Chondrocyte (in vitro differentiated cells): Measurements from ENCODE around the gene CCDC93. TPM values are rescaled to one million over a fixed set of nuclear protein-coding genes. Genes with fewer than 3 reads are reported as not detected.

Experiments
- DNase-seq: peaks from one replicate; pipeline ENCODE4 v3.0.0; 2021; ENCODE audit warnings: mixed read lengths, low spot score
- H3K27ac Mint-ChIP-seq: one replicate; pipeline ENCODE4 v1.8.0; 2021; ENCODE audit warnings: mild to moderate bottlenecking, moderate library complexity, mixed read lengths; ENCODE audit not compliant: unreplicated experiment
- H3K27me3 Mint-ChIP-seq: 2 replicates; pipeline ENCODE4 v1.8.0; 2021; ENCODE audit warnings: low read depth, mixed read lengths
- H3K36me3 Mint-ChIP-seq: 2 replicates; pipeline ENCODE4 v1.8.0; 2021; ENCODE audit warnings: low read depth, mixed read lengths
- H3K4me1 Mint-ChIP-seq: 2 replicates; pipeline ENCODE4 v1.8.0; 2021; ENCODE audit warnings: low read depth, mild to moderate bottlenecking, mixed read lengths
- H3K4me3 Mint-ChIP-seq: one replicate; pipeline ENCODE4 v1.8.0; 2021; ENCODE audit warnings: mild to moderate bottlenecking, moderate library complexity, mixed read lengths; ENCODE audit not compliant: unreplicated experiment
- H3K9me3 Mint-ChIP-seq: 2 replicates; pipeline ENCODE4 v1.8.0; 2021; ENCODE audit warnings: low read depth, mixed read lengths
- total RNA-seq: library from RNA; stranded (reverse); gene quantifications from 3 replicates; pipeline ENCODE4 v1.2.1, GENCODE V29; 2021
- TF ChIP-seq, protein P1 (sequence below): fragments of 200-600 bp; sonication (generic); IDR thresholded peaks from 2 replicates; pipeline ENCODE4 v1.5.0; 2021; ENCODE audit warnings: antibody characterized with exemption, mild to moderate bottlenecking, moderate library complexity

Gene CCDC93
- total RNA-seq, 1 donor from 2014 or later, result 22.8 TPM

DNA sequence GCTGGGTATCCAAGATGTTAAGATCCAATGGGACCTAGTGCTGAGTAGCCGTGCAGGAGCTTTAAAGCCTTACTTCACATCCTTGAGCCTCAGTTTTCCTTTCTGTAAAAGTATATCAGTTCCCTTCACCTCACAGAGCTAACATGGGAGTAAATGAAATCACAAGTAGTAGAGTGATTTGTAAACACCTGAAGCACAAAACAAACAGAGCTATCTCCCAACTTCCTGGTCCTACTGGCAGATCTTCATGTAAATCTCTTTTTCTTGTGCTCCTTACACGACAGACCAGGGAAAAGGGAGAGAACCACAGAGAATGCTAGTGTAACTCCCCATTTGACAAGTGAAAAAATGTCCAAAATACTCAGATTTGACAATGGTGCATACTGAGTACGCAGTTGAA is 17.3 kb downstream of the CCDC93 start:
- Mint-ChIP-seq H3K4me1 (peaks cover 3% of the 10 kb centered on the region), H3K27me3 (no peaks in the 10 kb centered on the region), H3K36me3 (peaks cover 33% of the 10 kb centered on the region), H3K4me3 (no peak overlapping the region), H3K27ac (no peak overlapping the region), H3K9me3 (no peaks in the 10 kb centered on the region)
- no peak for DNase-seq
- TF ChIP-seq, protein P1, sequence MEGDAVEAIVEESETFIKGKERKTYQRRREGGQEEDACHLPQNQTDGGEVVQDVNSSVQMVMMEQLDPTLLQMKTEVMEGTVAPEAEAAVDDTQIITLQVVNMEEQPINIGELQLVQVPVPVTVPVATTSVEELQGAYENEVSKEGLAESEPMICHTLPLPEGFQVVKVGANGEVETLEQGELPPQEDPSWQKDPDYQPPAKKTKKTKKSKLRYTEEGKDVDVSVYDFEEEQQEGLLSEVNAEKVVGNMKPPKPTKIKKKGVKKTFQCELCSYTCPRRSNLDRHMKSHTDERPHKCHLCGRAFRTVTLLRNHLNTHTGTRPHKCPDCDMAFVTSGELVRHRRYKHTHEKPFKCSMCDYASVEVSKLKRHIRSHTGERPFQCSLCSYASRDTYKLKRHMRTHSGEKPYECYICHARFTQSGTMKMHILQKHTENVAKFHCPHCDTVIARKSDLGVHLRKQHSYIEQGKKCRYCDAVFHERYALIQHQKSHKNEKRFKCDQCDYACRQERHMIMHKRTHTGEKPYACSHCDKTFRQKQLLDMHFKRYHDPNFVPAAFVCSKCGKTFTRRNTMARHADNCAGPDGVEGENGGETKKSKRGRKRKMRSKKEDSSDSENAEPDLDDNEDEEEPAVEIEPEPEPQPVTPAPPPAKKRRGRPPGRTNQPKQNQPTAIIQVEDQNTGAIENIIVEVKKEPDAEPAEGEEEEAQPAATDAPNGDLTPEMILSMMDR, result no peak

DNA sequence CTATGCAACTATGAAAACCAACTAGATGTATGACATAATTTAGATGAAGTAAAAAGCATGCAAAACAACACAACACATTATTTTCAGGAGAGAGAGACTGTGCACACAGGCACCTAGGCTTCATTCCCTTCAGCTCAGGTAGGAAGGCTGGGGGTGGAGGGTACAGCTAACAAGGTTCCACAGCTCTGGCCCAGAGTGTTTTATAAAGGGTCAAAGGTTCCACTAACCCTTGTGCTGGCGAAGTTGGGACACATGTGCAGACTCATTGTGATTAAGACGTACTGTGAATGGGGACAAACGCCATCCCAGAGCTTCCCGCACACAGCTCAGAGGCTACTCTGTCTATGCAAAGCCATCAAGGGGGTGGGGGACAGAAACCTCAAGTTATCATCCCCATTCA is 19.1 kb downstream of the CCDC93 start:
- DNase-seq, result no peak
- Mint-ChIP-seq H3K27ac (no peak overlapping the region), H3K4me3 (no peak overlapping the region), H3K9me3 (no peaks in the 10 kb centered on the region), H3K4me1 (no peaks in the 10 kb centered on the region), H3K36me3 (peaks cover 38% of the 10 kb centered on the region), H3K27me3 (no peaks in the 10 kb centered on the region)
- TF ChIP-seq, protein P1, result no peak

DNA sequence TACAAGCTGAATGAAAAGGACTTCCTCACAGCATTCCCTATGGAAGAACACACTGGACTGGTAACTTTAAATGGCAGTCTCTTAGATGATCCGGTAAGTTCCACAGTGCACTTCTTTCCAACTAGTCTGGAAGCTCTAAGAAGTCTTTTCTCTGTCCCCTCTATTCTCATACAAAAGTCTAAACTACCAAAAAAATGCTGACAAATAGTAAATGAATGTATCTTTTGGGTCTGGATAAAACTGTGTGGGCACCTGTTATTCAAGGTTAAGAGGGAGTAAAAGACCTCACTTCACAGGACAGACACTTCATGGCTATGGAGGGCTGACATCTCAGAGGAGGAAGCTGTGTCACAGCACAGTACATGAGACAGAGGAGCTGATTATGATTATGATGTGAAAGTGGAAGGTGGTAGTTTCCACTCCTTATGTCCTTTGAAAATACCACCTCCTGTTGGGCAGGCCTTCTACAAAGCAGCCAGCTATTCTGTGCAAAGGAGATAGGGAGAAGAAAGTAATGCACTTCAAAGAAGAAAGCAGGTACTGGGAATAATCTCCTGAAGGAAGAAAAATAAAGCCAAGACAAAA is 23.9 kb downstream of the CCDC93 start:
- TF ChIP-seq, protein P1, result no peak
- Mint-ChIP-seq H3K4me1 (no peaks in the 10 kb centered on the region), H3K9me3 (no peaks in the 10 kb centered on the region), H3K27ac (no peak overlapping the region), H3K4me3 (no peak overlapping the region), H3K36me3 (peaks cover 22% of the 10 kb centered on the region), H3K27me3 (no peaks in the 10 kb centered on the region)
- no peak for DNase-seq

DNA sequence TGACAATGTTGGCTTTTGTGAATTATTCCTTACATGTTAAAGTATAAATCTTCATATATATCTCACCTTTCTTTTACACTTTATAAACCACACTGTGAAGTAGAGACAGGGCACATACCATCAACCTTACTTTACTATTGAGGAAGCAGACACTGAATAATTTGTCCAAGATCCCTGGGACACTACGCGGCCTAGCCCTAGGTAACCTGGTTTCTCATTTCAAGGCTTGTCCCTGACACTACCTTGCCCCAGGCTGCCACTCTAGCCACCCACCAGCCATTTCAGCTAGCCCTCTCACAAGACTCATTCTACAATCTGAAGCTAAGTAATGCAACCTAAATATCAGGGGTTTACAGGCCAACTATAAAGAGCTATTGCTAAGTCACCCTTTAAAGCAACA is 26.7 kb downstream of the CCDC93 start:
- peaks cover 8% of the 10 kb centered on the region for H3K4me1 Mint-ChIP-seq

DNA sequence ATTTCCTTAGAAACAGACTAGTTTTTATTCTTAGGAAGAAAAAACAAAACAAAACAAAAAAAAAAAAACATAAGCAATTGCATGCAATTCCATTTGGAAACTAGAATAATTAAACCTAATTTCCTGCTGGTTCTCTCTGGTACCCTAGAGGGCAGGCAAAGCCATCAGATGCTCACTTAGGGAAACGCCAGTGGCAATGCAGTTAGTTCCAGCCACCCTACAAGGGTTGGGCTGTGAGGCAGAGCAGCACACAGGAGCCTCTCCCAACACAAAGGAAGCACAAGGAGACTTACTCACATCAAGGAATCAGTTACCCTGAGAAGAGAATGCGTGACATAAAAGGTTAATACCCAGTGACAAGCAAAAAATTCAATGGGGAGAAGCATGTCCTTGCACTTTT is 28.8 kb downstream of the CCDC93 start:
- Mint-ChIP-seq H3K4me1 (peaks cover 22% of the 10 kb centered on the region), H3K27ac (no peak overlapping the region)

More for the DNA sequence above, 26.7 kb downstream of the CCDC93 start:
- TF ChIP-seq, protein P1, result no peak
- Mint-ChIP-seq H3K27me3 (no peaks in the 10 kb centered on the region), H3K27ac (no peak overlapping the region), H3K9me3 (no peaks in the 10 kb centered on the region), H3K4me3 (no peak overlapping the region), H3K36me3 (peaks cover 18% of the 10 kb centered on the region)
- DNase-seq, result no peak

More for the DNA sequence above, 28.8 kb downstream of the CCDC93 start:
- Mint-ChIP-seq H3K27me3 (no peaks in the 10 kb centered on the region), H3K9me3 (no peaks in the 10 kb centered on the region), H3K4me3 (no peak overlapping the region), H3K36me3 (peaks cover 12% of the 10 kb centered on the region)
- TF ChIP-seq, protein P1, result no peak
- no peak for DNase-seq
